NCI-H526 treated with DMSO at 0.1 percent for 48 hours (cell line): ENCODE measurements around the gene SFSWAP.
"Not testable (repeated sequence)": the region's sequence is repeated elsewhere in the genome, so short reads cannot be mapped to it uniquely, and the experiment has no call there.

ENCODE experiments used
- DNase-seq: peaks from one replicate; lab custom pipeline; 2025; lab: John Stamatoyannopoulos, UW

SFSWAP gene

DNA sequence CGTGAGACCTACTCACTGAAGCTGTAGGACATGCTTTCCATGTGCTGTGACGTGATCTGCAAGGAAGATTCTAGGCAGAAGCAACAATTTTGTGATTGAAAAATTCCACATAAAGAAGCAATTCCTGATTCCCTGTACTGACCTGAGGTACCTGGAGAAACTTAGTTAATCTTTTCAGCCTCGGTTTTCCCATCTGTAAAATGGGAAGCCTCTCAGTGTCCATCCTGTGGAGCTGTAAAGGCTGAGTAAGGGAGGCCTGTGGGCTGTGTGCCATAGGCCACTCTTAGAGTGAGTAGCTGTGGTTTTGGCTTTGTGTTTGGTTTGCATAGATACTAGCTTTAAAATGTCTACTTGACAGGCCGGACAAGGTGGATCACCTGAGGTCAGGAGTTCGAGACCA is 50.7 kb downstream of the SFSWAP start:
- no peak for DNase-seq

DNA sequence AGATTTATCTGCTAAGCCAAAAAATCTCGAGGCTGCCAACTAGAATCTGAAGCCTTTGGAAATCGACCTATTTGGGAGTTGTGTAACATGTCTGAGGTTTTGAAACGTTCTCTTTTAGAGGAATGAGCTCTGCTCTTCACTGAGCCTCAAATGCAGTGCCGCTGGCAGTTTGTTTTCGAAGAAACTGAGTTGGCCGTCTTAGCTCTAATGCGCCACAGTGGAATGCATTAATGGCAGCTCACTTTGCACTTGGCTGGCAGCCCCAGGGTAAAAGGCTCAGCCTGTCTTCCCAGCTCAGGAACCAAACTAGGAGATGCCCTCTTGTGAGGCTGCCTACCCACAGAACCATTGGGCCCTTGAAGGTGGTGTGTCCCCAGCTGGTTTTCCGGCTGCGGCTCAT is 53.8 kb downstream of the SFSWAP start:
- DNase-seq, result no peak

DNA sequence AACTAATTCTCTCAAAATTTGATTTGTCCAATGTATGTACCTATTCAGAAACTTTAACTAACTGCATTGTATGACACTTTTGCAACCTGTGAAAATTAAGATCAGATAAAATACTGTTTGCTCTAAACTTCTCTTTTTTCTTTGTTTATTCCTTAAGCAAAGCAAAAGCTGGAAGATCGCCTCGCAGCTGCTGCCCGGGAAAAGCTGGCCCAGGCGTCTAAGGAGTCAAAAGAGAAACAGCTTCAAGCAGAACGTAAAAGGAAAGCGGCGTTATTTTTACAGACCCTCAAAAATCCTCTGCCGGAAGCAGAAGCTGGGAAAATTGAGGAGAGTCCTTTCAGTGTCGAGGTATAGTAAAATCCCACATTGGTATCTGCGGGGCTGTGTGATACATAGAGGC is 55.1 kb downstream of the SFSWAP start:
- no peak for DNase-seq

DNA sequence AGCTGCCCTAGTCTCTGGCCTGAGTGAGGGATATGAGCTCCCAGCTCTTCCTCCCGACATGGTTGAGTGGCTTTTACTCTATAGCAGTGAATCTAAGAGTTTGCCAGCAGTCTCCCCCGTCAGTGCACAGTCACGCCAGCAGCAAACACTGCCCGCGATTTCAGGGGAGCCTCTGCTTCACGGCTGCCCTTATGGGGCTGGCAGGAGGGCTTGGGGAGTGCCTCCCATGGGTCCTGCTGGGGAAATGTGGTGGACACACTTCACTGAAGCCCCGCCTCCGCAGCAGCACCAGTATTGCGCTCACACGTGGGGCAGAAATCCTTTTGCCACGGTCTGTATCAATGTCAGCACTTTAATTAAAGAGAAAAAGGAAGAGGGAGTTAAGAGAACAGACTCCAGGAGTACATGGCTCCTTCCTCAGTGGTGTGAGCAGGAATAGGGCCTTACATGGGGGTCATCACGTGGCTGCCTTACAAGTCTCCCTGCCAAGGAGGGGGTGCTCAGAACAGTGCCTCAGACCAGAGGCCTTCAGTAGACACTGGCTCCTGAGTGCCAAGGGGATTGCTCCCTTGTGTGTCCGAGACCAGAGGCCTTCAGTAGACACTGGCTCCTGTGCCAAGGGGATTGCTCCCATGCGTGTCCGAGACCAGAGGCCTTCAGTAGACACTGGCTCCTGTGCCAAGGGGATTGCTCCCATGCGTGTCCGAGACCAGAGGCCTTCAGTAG is 55.7 kb downstream of the SFSWAP start:
- no peak for DNase-seq

DNA sequence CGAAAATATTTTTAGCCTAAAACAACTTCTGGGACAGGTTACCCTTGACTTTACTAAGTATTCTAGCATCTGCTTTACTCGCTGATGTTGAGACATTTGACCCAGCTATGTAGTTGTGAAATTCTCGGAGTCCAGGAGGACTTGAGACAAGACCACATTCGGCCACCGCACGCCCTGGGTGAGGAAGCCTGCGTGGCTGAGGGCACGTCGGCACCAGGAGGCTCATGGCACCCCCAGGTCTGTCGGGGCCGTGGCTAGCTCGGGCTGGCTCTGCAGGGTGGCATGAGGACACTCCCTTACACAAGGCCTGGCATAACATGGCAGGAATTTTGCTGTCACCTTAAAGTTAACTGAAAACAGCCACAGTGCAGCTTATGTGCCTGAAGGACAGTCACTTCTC is 59.2 kb downstream of the SFSWAP start:
- no peak for DNase-seq

DNA sequence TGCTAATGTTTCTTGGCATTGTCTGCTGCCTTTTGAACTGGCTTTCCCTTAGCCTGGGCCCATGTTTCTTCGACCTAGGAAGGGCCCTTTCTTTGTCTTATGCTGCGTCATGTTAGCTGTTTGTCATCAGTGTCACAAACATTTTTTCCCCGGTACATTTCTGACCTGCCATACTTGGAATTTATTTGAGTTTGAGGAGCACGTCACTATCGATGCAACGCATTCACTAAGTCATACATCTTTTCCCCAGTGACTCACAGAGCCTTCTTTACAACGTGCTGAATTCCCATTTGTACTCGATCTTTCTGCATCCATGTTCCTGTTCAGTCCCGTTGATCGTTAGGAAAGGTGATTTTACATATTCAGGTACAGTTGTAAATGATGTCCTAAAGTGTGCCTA is 61.1 kb downstream of the SFSWAP start:
- no peak for DNase-seq

DNA sequence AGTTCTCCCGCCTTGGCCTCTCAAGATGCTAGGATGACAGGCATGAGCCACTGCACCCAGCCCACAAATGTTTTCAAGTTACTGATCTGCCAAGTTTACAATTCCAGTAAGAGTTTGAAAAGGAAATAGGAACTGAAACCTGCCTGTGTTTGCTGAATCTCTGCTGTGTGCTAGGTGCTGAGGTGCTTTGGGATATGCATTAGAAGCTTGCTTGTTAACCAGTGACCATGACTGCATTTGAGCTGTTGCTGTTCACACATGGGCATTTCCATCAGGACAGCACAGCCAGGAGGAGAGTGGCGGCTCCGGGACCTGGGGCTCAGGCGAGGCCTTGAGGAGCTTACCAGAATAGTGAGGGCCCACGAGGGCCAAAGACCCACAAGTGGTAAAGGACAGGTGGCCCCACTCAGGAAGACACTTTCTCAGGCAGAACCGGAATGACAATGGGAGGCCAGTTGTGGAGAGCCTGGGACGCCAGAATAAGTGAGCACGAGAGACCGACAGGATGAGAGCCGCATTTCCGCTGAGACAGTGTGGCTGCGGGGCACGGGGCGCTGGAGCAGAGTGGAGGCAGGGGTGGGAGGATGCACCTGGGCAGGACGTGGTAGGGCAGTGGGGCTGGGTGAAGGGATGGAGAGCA is 62.8 kb downstream of the SFSWAP start:
- no peak for DNase-seq

DNA sequence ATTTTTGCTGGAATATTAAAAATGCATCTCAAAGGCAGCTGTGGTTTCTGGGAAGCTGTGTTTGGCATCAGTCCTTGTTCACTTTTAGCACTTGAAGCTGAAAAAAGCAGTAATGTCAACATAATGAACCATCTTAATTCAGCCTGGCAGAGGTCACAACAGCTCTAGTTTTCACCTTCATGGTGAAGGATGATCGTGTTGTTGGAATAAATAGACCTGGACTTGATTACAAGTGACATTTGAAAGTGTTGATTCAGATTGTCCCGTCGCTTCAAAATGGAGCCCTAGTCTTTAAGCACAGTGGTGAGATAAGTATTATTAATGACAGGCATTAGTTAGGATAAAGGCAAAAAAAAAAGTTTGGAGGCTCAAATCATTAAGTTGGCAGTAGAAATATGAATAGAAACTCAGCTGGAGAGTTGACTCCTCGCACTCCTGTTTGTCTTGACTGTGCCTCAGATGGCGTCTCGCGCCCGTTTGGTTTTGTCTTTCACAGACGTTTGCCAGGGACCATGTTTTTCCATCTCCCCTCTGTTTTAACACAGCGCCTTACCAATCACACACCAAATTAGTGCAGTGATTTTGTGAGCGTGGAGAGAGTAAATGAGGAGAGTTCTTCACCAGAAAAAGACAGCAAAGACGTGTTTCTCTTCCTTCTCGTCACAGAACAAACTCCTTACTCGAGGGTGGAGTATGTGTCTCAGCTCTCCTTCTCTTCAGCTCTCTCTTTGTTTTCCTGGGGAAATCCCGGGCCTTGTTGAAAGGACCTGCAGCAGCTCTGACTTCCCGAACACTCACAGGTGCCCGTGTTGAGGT is 63.9 kb downstream of the SFSWAP start:
- no peak for DNase-seq

DNA sequence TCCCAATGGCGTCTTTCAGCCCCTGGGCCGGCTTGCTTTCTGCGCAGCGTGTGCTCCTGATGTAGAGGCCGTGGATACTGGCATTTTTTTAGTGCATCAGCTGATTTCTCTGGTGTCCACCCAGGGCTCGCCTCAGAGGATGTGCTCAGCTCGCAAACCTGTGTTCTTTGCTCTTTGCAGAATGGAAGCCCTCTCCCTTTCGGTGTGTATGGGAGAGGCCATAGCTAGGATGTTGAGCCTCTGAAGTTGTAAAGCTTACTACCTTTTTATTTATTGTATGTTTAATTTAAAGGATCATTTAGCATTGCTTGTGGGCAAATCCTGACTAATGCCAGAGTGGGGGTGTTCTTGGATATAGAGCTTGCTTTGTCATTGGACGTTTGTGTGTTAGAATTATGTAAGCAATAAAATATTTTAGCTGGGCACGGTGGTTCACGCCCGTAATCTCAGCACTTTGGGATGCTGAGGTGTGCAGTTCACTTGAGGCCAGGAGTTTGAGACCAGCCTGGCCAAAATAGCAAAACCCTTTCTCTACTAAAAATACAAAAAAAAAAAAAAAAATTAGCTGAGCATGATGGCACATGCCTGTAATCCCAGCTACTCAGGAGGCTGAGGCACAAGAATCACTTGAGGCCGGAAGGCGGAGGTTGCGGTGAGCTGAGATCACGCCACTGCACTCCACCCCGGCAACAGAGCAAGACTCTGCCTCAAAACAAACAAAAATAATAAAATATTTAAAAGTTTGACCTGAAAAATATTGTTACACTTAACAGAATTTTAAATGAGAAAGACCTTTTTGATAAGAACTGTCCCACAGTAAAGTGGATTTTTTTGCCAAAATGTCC is 64.7 kb downstream of the SFSWAP start:
- DNase-seq, result no peak

DNA sequence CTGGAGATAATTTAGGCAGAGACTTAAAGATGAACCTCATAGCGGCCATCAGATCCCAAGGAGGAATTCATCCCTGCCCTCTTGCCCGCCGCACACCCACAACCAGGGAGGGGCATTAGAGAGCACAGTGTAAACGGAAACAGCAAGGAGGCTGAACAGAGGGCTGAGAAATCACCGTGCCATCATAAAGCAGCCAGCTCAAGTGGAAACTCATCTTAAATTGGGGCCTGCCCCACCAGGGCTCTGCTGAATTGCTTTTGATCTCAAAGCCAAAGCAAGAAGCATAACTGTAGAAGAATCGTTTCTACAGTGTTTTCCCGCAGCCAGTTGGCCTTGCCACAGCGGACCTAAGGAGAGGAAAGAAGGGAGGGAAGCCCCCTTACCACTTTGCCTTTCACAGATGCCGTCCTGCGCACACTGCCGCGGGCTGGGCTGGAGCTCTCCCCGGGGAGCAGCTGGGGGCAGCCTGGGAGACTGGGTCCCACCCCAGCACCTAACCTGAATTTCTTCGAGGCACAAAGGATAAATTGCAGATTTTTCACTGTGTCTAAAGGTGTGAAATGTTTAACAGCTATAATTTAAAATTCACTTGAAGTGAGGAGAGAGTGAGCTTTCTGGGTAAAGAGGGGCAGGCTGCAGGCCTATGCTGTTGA is 65.5 kb downstream of the SFSWAP start:
- no peak for DNase-seq

DNA sequence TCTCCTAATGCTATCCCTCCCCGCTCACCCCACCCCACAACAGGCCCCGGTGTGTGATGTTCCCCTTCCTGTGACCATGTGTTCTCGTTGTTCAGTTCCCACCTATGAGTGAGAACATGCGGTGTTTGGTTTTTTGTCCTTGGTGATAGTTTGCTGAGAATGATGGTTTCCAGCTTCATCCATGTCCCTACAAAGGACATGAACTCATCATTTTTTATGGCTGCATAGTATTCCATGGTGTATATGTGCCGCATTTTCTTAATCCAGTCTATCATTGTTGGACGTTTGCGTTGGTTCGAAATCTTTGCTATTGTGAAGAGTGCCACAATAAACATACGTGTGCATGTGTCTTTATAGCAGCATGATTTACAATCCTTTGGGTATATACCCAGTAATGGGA is 66.4 kb downstream of the SFSWAP start:
- not testable (repeated sequence) for DNase-seq

DNA sequence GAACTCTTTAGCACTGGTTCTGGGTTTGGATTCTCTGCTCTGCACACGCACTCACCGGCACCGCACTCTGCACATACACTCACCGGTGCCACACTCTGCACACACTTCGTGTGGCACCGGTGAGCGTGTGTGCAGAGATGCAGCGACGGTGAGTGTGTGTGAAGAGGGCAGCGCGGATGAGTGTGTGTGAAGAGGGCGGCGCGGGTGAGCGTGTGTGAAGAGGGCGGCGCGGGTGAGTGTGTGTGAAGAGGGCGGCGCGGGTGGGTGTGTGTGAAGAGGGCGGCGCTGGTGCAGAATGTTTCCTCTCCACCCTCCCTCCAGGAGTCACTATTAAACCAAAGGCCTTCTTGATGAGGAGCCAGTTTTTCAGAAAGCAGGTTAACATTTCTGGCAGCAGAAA is 68.1 kb downstream of the SFSWAP start:
- no peak for DNase-seq

DNA sequence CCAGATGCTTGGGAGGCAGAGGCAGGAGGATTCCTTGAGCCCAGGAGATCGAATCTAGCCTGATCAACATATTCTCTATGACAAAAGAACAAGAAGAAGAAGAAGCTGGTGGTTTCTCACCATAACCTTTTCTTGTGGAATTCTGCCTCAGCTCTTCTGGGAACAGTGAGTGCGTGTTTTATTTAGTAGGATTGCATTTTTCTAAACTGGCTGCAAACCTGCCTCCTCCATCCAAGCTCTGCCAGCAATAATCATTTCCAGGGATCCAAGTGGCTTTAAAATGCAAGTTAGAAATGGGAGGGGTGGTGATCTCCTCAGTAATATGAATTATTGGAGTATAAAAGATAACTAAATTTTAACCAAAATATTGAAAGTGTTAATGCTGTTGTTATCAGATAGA is 71.2 kb downstream of the SFSWAP start:
- DNase-seq, result no peak

DNA sequence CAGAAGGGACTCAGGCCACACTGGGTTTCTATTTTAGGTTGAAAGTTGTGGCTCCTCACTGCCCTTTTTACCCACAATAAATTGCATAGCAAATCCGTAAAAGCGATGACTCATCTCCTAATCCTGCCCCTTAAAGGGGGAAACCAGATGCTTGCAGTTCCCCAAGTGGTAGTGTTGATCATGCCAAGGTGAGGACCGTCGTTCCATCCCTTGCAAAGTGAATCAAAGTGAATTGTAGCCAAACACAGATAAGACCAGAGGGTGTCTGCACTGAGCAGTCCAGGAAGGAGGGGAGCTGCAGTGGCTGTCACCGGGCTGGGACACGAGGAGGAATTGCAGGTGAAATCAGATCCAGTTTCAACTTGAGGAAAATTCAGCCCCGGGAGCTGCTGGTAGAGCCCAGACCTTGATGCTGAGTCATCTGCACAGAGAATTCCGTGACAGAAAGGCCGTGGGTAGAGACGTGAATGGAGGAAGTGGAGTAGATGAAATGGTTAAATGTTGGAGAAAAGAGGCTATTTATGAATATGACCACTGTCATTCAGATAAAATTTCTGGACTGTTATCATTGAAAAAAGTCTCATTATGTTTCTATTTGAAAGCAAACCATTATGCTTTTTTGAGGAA is 73.1 kb downstream of the SFSWAP start:
- no peak for DNase-seq

DNA sequence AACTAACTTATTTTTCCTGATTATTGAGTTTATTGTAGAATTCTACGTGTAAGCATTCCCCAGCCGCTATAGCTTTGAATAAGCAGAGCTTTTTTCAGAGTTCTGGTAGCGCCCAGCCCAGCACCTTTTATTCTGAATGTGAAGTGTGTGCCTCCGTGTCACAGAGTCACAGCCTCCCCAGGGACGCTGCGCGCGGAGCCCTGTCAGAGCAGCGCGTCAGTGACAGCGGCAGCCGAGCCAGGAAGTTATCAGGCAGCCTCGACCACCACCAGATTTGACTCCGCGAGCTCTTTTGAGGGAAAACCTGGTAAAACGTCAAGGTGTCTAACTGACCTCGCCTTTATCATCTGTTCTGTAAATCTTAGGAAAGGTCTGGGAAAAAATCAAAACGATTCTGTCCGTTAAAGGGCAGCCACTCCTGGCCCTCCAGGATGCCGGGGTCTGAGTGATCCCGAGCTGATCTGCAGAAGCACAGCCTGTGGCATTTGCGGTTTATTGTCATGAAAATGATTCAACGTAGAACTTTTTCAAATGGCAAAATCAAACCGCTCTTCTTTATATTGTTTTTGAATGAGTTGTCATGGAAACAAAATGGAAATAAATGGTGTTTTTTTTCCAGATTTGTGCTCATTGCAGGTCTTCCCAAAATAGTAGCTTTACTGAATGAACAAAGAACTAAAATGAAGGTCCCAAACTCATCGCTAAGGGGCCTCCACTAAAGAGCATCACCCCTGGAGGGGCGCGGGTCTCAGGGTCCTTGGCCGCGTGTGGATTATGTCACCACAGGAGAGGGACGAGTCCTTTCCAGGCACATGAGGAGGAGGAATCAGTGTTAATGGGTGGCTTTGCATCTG is 74.2 kb downstream of the SFSWAP start:
- no peak for DNase-seq

DNA sequence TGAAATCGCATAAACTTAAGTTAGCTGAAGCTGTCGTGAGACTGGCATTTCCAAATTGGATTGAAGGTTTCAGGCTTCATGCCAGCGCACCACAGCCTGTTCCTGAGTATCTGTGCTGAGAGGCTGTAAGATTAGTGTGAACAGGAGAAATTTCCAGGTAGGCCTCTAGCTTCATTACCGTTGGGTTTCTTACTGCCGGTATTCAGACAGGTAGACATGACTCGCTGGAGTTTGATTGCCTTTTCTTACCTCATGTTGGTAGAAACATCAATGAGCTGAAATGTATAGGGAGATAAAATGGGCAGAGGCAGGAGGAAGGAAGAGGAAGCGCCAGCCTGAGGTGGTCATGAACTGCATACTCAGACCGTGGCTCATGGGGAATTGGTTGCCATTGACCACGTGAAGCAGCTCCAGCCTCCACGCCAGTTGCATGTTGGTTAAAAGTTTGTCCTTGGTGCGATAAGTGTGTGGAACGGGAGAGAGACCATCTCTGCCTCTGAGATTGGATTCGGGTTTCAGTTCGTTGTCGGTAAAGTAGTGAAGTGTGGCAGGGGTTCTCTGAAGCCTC is 75.0 kb downstream of the SFSWAP start:
- DNase-seq, result no peak

DNA sequence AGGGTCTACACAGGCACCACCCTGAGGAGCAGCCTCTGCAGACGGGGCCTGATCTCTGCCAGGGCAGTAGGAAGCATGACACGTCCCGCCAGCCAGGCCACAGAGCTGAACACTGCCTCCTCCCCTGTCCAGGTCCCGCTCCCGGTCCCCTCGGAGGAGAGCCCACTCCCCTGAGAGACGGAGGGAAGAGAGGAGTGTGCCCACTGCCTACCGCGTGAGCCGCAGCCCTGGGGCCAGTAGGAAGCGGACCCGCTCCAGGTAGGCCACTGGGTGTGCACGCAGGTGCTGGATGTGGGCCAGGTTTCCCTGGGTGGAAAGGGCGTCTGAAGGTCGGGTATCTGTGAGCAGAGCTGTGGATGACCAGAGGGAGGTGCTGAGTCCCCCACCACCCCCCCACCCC is 75.4 kb downstream of the SFSWAP start:
- no peak for DNase-seq

DNA sequence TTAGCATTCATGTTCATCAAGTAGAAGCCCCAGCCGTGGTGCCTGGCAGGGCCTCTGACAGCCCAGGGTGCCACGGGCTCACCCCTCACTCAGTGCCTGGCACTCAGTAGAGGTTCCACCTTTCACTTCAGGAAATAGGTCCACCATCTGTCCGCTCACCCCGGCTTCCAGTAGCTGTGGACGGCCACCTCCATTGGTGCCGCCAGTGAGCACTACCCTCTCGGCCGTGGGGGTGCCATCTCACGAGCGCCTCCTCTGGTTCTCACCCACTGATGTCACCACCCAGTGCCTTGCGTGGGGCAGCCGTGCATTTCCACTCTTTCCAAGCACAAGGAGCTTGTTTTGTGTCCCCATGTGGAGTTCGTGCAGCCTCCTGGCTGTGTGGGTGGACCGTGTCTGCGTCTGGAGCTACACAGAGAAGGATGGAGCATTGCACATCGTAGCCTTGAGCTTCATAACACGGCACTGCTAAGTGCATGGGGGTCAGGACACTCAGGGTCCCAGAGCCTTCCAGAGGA is 76.3 kb downstream of the SFSWAP start:
- DNase-seq, result no peak

DNA sequence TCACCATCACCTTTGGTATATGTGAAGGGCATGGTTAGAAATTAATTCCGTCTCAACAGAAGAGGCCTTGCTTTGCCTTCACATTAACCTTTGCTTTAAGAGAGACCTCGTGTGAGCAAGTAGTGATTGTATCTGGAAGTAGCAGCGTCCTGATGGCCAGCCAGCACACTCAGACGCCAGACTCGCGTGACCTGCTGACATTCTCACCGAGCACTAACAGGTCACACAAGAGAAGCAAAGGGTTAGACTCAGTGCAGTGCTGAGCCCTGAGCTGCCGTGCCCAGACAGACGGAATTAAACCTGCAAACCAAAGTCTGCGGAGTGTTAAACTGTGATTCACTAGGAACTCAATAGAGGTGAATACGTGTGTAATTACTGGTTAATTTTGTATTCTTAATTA is 77.2 kb downstream of the SFSWAP start:
- DNase-seq, result no peak

DNA sequence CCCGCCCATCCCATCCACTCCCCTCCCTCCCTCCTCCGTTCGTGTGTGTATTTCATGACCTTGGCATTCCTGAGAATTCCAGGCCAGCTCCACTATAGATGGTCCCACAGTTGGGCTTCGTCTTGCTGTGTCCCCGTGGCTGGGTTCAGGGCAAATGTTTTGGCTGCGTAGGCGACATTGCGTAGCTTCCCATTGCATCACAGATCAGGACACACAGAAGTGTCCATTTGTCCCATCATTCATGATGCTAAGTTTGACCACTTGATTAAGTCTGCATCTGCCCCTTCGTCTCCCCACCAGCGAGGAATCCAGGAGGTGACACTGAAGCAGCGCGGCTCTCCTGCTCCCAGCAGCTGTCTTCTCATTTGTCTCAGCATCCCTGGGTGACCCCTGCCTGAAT is 78.7 kb downstream of the SFSWAP start:
- DNase-seq, result no peak
